Naive thymus-derived CD4-positive, alpha-beta T cell (primary cell): ENCODE measurements around the gene SGCA. TPM values are rescaled to one million over a fixed set of nuclear protein-coding genes. Genes with fewer than 3 reads are reported as not detected.

Experiments used
- ATAC-seq: fragments of 150-1000 bp; cut with Tn5 transposase; 2 replicates; pipeline ENCODE4 v1.10.0; 2021; ENCODE audit warnings: mild to moderate bottlenecking, moderate library complexity
- CTCF ChIA-PET: fragments of 350-600 bp; sonication (Branson Sonifier 250); formaldehyde crosslinking; loops from one replicate; lab custom pipeline; 2021; ENCODE audit warnings: antibody characterized with exemption; lab: Charles Lee
- POLR2A ChIA-PET: fragments of 350-600 bp; sonication (Branson Sonifier 250); formaldehyde crosslinking; loops from one replicate; lab custom pipeline; 2021; ENCODE audit warnings: antibody characterized with exemption, inconsistent platforms; lab: Charles Lee
- DNase-seq, 9 donors: peaks; one replicate each; pipeline versions ENCODE4 v3.0.0 to v3.0.0-alpha.2; 2020 to 2022; ENCODE audit warnings: mixed read lengths in 1 of 9
- H3K27ac ChIP-seq: one replicate; pipeline ENCODE4 v1.7.0; 2013; ENCODE audit warnings: mild to moderate bottlenecking, low read depth, low read length, moderate library complexity
- H3K27me3 ChIP-seq, 2 donors: one replicate each; pipeline ENCODE4 v1.7.0; 2013; ENCODE audit warnings: low read length in 2 of 2, mild to moderate bottlenecking in 2 of 2, moderate library complexity in 2 of 2; ENCODE audit not compliant: control insufficient read depth in 2 of 2, insufficient read depth in 2 of 2
- H3K36me3 ChIP-seq, 3 experiments: 1 replicate in 2 of 3; 2 replicates in 1 of 3; pipeline ENCODE4 v1.7.0; 2013; ENCODE audit warnings: low read length in 3 of 3, mild to moderate bottlenecking in 3 of 3, moderate library complexity in 1 of 3; ENCODE audit not compliant: insufficient read depth in 3 of 3, control insufficient read depth in 2 of 3
- H3K4me1 ChIP-seq, 2 donors: one replicate each; pipeline ENCODE4 v1.7.0; 2013; ENCODE audit warnings: low read length in 2 of 2, mild to moderate bottlenecking in 2 of 2, moderate library complexity in 1 of 2; ENCODE audit not compliant: control insufficient read depth in 2 of 2, insufficient read depth in 2 of 2
- H3K4me3 ChIP-seq: 2 replicates; pipeline ENCODE4 v1.7.0; 2013; ENCODE audit warnings: mild to moderate bottlenecking, low read length
- H3K9me3 ChIP-seq, 3 experiments: 1 replicate in 2 of 3; 2 replicates in 1 of 3; pipeline ENCODE4 v1.7.0; 2013; ENCODE audit warnings: low read length in 3 of 3; ENCODE audit not compliant: control insufficient read depth in 2 of 3
- H3K27ac Mint-ChIP-seq, 9 donors: one replicate each; pipeline ENCODE4 v1.8.0; 2020 to 2022; ENCODE audit warnings: mixed read lengths in 9 of 9, mild to moderate bottlenecking in 8 of 9, moderate library complexity in 5 of 9, inconsistent platforms in 2 of 9
- H3K27me3 Mint-ChIP-seq, 5 donors: one replicate each; pipeline ENCODE4 v1.8.0; 2021 to 2022; ENCODE audit warnings: mixed read lengths in 5 of 5, mild to moderate bottlenecking in 1 of 5
- H3K36me3 Mint-ChIP-seq, 5 donors: one replicate each; pipeline ENCODE4 v1.8.0; 2020 to 2022; ENCODE audit warnings: mixed read lengths in 5 of 5, mild to moderate bottlenecking in 3 of 5, inconsistent platforms in 1 of 5
- H3K4me1 Mint-ChIP-seq, 7 donors: one replicate each; pipeline ENCODE4 v1.8.0; 2020 to 2022; ENCODE audit warnings: mixed read lengths in 7 of 7, mild to moderate bottlenecking in 3 of 7, inconsistent platforms in 1 of 7
- H3K4me3 Mint-ChIP-seq, 10 donors: one replicate each; pipeline ENCODE4 v1.8.0; 2020 to 2022; ENCODE audit warnings: mild to moderate bottlenecking in 10 of 10, mixed read lengths in 10 of 10, moderate library complexity in 6 of 10, inconsistent platforms in 2 of 10
- H3K9me3 Mint-ChIP-seq, 11 donors: one replicate each; pipeline ENCODE4 v1.8.0; 2020 to 2022; ENCODE audit warnings: mixed read lengths in 11 of 11, mild to moderate bottlenecking in 4 of 11, inconsistent platforms in 1 of 11, moderate library complexity in 1 of 11
- intact Hi-C, 2 donors: fragments of 100-400 bp; cut with micrococcal nuclease; formaldehyde crosslinking; loops; one replicate each; pipeline ENCODE4 v1.15.1; 2023
- polyA plus RNA-seq, 2 donors: library from polyadenylated mRNA; unstranded; fragments of 300-500 nt; fragmentation: Illumina TruSeq; gene quantifications; one replicate each; pipeline ENCODE4 v1.2.3, GENCODE V29; 2021
- total RNA-seq, 6 experiments: library from RNA in 5 of 6; stranded (reverse) in 5 of 6; gene quantifications; 1 replicate in 5 of 6; 2 replicates in 1 of 6; pipeline ENCODE4 v1.2.3 and lab custom pipeline; 2021 to 2026

The SGCA gene
- total and polyA plus RNA-seq, 7 experiments from 2014 or later, result 0.69 TPM; not detected in 6

- Mint-ChIP-seq H3K27ac (no peak overlapping the region), H3K9me3 (peaks cover 0 to 4% (median 0%) of the 10 kb centered on the region in 11 donors), H3K27me3 (peaks cover 2 to 15% (median 10%) of the 10 kb centered on the region in 5 donors), H3K4me3 (no peak overlapping the region), H3K36me3 (peaks cover 0 to 33% (median 18%) of the 10 kb centered on the region in 5 donors), H3K4me1 (peaks cover 12 to 49% (median 25%) of the 10 kb centered on the region in 7 donors)
- CTCF ChIA-PET, result no interaction called here
- DNase-seq (no peak), ATAC-seq (no peak)
- peaks cover 12 to 47% (median 12%) of the 10 kb centered on the region in 3 experiments for H3K36me3 ChIP-seq
- H3K4me1 ChIP-seq, result peaks cover 4 to 12% of the 10 kb centered on the region in 2 donors
- intact Hi-C loops, result no loop called here
- H3K27ac ChIP-seq, result no peak overlapping the region
- H3K4me3 ChIP-seq, result no peak overlapping the region
- POLR2A ChIA-PET, result no interaction called here
- no peaks in the 10 kb centered on the region for H3K9me3 ChIP-seq
- H3K27me3 ChIP-seq, result no peaks in the 10 kb centered on the region
Observed at GRCh38 chr17:50133769-50134099, 32.1 kb upstream of the SGCA start.

DNA sequence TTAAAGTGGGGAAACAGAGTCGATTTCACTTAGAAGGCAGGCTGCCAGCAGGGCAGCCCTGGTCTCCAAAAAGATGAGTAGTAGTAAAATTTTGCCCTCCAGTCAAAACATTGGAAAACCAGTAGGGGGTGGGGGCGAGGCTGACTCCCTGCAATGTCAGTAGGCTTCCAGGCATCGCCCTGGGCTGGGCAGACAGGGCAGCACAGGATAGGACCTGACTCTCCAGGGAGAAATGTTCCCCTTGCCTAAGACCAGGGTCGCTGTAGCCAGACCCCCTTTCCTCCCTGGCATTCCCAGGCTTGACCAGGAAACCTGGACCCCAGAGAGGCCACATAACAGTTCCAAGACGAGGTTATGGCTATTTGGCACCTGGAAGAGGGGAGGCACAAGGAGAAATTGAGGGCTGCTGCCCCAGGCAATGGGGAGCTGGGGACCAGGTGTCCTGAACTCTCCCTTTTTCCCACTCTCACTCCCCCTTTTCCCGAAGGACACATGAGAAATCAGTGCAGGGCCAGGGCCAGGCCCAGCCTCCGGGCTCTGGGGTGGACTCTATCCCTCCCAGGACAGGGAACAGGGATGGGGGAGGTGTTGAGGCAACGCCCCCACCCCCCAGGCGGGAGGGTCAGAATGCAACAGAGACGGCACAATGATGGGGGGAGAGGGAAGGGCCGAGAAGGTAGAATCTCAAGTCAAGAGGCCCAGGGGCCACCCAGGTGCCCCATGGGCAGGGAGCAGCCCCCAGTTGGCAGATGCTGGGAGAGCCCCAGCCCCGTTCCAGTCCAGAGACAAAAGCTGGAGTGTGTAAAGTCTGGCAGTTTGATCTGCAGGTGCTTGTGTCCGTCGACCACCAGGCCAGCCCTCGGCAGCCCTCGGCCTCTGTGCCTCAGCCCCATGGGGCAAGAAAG, 31.3 kb upstream of the SGCA start:
- intact Hi-C loops, result no loop called here
- H3K36me3 ChIP-seq, result peaks cover 19 to 54% (median 20%) of the 10 kb centered on the region in 3 experiments
- CTCF ChIA-PET, result no interaction called here

GRCh38 chr17:50135316-50136095, 30.3 kb upstream of the SGCA start:
- Mint-ChIP-seq H3K4me1 (peaks cover 20 to 55% (median 33%) of the 10 kb centered on the region in 7 donors), H3K27ac (no peak overlapping the region), H3K9me3 (peaks cover 0 to 2% (median 0%) of the 10 kb centered on the region in 11 donors), H3K27me3 (peaks cover 0 to 12% (median 6%) of the 10 kb centered on the region in 5 donors), H3K4me3 (no peak overlapping the region), H3K36me3 (peaks cover 0 to 44% (median 26%) of the 10 kb centered on the region in 5 donors)
- ATAC-seq, result no peak
- DNase-seq, result no peak
- intact Hi-C loops, result no loop called here
- Histone ChIP-seq H3K36me3 (peaks cover 22 to 60% (median 25%) of the 10 kb centered on the region in 3 experiments), H3K27ac (no peak overlapping the region), H3K9me3 (no peaks in the 10 kb centered on the region), H3K27me3 (no peaks in the 10 kb centered on the region), H3K4me1 (peaks cover 14 to 22% of the 10 kb centered on the region in 2 donors), H3K4me3 (no peak overlapping the region)
- POLR2A ChIA-PET, result no interaction called here
- CTCF ChIA-PET, result interaction anchor here (1.9 kb wide), 1 partner anchor 42 kb away, joined by 5 read pairs; no protein-coding TSS in a partner anchor

More for the DNA sequence above, 31.3 kb upstream of the SGCA start:
- no peak for ATAC-seq
- Mint-ChIP-seq H3K4me1 (peaks cover 11 to 46% (median 24%) of the 10 kb centered on the region in 7 donors), H3K27me3 (peaks cover 0 to 12% (median 8%) of the 10 kb centered on the region in 5 donors), H3K36me3 (peaks cover 0 to 36% (median 18%) of the 10 kb centered on the region in 5 donors), H3K9me3 (peaks cover 0 to 4% (median 0%) of the 10 kb centered on the region in 11 donors), H3K27ac (no peak overlapping the region), H3K4me3 (no peak overlapping the region)
- H3K4me1 ChIP-seq, result peaks cover 4 to 16% of the 10 kb centered on the region in 2 donors
- POLR2A ChIA-PET, result no interaction called here
- no peak overlapping the region for H3K27ac ChIP-seq
- H3K4me3 ChIP-seq, result no peak overlapping the region
- H3K27me3 ChIP-seq, result no peaks in the 10 kb centered on the region
- DNase-seq, result no peak
- no peaks in the 10 kb centered on the region for H3K9me3 ChIP-seq

GRCh38 chr17:50136096-50136687, 29.6 kb upstream of the SGCA start:
- Histone ChIP-seq H3K4me1 (peaks cover 17 to 22% of the 10 kb centered on the region in 2 donors), H3K36me3 (peaks cover 22 to 67% (median 25%) of the 10 kb centered on the region in 3 experiments), H3K4me3 (no peak overlapping the region), H3K9me3 (no peaks in the 10 kb centered on the region), H3K27me3 (no peaks in the 10 kb centered on the region), H3K27ac (no peak overlapping the region)
- CTCF ChIA-PET, result interaction anchor here (1.0 to 1.9 kb wide), 3 partner anchors 21 to 41 kb away, joined by 3 to 5 read pairs (median 5); no protein-coding TSS in a partner anchor
- Mint-ChIP-seq H3K36me3 (peaks cover 0 to 49% (median 29%) of the 10 kb centered on the region in 5 donors), H3K27me3 (peaks cover 0 to 6% (median 5%) of the 10 kb centered on the region in 5 donors), H3K4me1 (peaks cover 20 to 55% (median 33%) of the 10 kb centered on the region in 7 donors), H3K9me3 (no peaks in the 10 kb centered on the region), H3K4me3 (no peak overlapping the region), H3K27ac (peak overlapping the region in 1 of 9 donors; percentile 34)
- no peak for DNase-seq
- no peak for ATAC-seq
- intact Hi-C loops, result no loop called here
- POLR2A ChIA-PET, result no interaction called here

DNA sequence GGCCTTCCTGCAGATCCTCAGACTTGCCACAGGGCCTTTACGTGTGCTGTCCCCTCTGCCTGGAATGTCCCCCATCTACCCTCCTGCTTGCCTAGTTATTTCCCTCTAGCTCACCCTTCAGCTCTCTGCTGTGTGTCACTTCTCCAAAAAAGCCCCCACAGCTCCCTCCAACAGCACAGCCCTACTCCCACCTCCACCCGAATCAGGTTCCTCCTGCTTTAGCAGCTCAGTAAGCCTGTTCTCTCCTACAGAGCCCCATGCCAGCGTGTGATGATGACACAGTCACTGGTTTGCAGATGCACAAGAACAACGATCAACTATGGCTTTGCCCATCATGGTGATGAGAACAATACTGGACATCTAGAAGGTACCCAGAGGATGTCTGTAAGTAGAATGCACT, 28.8 kb upstream of the SGCA start:
- H3K36me3 ChIP-seq, result peaks cover 22 to 71% (median 25%) of the 10 kb centered on the region in 3 experiments
- H3K4me1 ChIP-seq, result peaks cover 25 to 29% of the 10 kb centered on the region in 2 donors
- intact Hi-C loops, result no loop called here
- H3K27me3 ChIP-seq, result no peaks in the 10 kb centered on the region
- H3K36me3 Mint-ChIP-seq, result peaks cover 0 to 55% (median 33%) of the 10 kb centered on the region in 5 donors
- peaks cover 25 to 55% (median 34%) of the 10 kb centered on the region in 7 donors for H3K4me1 Mint-ChIP-seq
- no peak for DNase-seq
- no peak for ATAC-seq
- no peaks in the 10 kb centered on the region for H3K9me3 Mint-ChIP-seq
- peak overlapping the region in 2 of 9 donors; percentile 39 to 55 for H3K27ac Mint-ChIP-seq
- H3K4me3 ChIP-seq, result no peak overlapping the region
- H3K4me3 Mint-ChIP-seq, result no peak overlapping the region
- H3K27me3 Mint-ChIP-seq, result no peaks in the 10 kb centered on the region
- H3K9me3 ChIP-seq, result no peaks in the 10 kb centered on the region
- ChIA-PET CTCF (interaction anchor here (0.6 to 1.9 kb wide), 5 partner anchors 20 to 41 kb away, joined by 3 to 5 read pairs (median 4); no protein-coding TSS in a partner anchor), POLR2A (interaction anchor here (0.8 to 1.1 kb wide), 2 partner anchors 17 to 25 kb away, joined by 3 read pairs; no protein-coding TSS in a partner anchor)
- H3K27ac ChIP-seq, result no peak overlapping the region
